Breast epithelium (tissue), 4 donors: ENCODE results near the gene URB2. TPM values are rescaled to one million over a fixed set of nuclear protein-coding genes. Genes with fewer than 3 reads are reported as not detected.
A peak's percentile ranks its signal among the peaks of the same experiment; 100 is the strongest.

Source experiments
- DNase-seq, 2 donors: peaks; one replicate each; pipeline ENCODE4 v3.0.0-alpha.2; 2019; ENCODE audit warnings: low spot score in 2 of 2
- H3K27ac ChIP-seq, 2 donors: fragments of 200-600 bp; sonication (generic) in 1 of 2; one replicate each; pipeline ENCODE4 v1.5.1; 2016 to 2019; ENCODE audit warnings: mild to moderate bottlenecking in 1 of 2
- H3K27me3 ChIP-seq, 2 donors: fragments of 200-600 bp; sonication (generic) in 1 of 2; one replicate each; pipeline versions ENCODE4 v1.5.1 to v1.6.0; 2017 to 2019; ENCODE audit warnings: control low read depth in 1 of 2, mild to moderate bottlenecking in 1 of 2
- H3K36me3 ChIP-seq: fragments of 200-600 bp; one replicate; pipeline ENCODE4 v1.5.1; 2019
- H3K4me1 ChIP-seq, 2 donors: fragments of 200-600 bp; sonication (generic); one replicate each; pipeline ENCODE4 v1.5.1; 2016 to 2019; ENCODE audit warnings: control low read depth in 1 of 2
- H3K4me3 ChIP-seq, 3 donors: fragments of 200-600 bp; sonication (generic); 1 replicate in 2 of 3; 2 replicates in 1 of 3; pipeline ENCODE4 v1.5.1; 2016 to 2019; ENCODE audit warnings: mild to moderate bottlenecking in 3 of 3, moderate library complexity in 2 of 3
- H3K9me3 ChIP-seq, 2 donors: fragments of 200-600 bp; sonication (generic) in 1 of 2; one replicate each; pipeline ENCODE4 v1.5.1; 2016 to 2019; ENCODE audit warnings: control low read depth in 1 of 2
- CTCF ChIP-seq, 3 donors: fragments of 450-650 bp; IDR thresholded peaks; one replicate each; pipeline ENCODE4 v1.5.1; 2016 to 2017; ENCODE audit warnings: antibody characterized with exemption in 3 of 3, mild to moderate bottlenecking in 3 of 3, moderate library complexity in 3 of 3
- POLR2A ChIP-seq: fragments of 450-650 bp; IDR thresholded peaks from one replicate; pipeline ENCODE4 v1.6.1; 2016; ENCODE audit warnings: antibody characterized with exemption, mild to moderate bottlenecking, moderate library complexity
- POLR2AphosphoS5 ChIP-seq, 3 donors: sonication (generic); formaldehyde crosslinking; IDR thresholded peaks; one replicate each; pipeline ENCODE4 v1.6.1; 2017; ENCODE audit warnings: antibody characterized with exemption in 3 of 3
- intact Hi-C: fragments of 100-400 bp; cut with DNase I; formaldehyde crosslinking; loops from one replicate; pipeline ENCODE4 v1.15.1; 2023; ENCODE audit warnings: low total_unique reads
- total RNA-seq, 3 donors: library from RNA; depleted of rRNA; stranded (reverse); fragments of >200 nt; gene quantifications; one replicate each; pipeline ENCODE4 v1.1.0, GENCODE V29; 2016

The URB2 gene
- total RNA-seq, 3 donors from 2014 or later, result 9.3 to 14.1 (median 12.7) TPM

- H3K27me3 ChIP-seq, result no peaks in the 10 kb centered on the region
- intact Hi-C loops, result no loop called here
- no peaks in the 10 kb centered on the region for H3K36me3 ChIP-seq
- H3K4me3 ChIP-seq, result no peak overlapping the region
- TF ChIP-seq CTCF (IDR thresholded peaks at IDR 0.05), result no peak
- TF ChIP-seq POLR2AphosphoS5 (IDR thresholded peaks at IDR 0.05), result no peak
- no peak for TF ChIP-seq POLR2A
- DNase-seq, result no peak
- H3K4me1 ChIP-seq, result no peaks in the 10 kb centered on the region
- H3K27ac ChIP-seq, result no peak overlapping the region
- H3K9me3 ChIP-seq, result no peaks in the 10 kb centered on the region
Observed at GRCh38 chr1:229689273-229689672, 63.2 kb downstream of the URB2 start.

- intact Hi-C loops, result loop anchor here (5.0 kb wide), 1 partner anchor 1238 kb away; no protein-coding TSS in a partner anchor
- DNase-seq, result no peak
- TF ChIP-seq CTCF (IDR thresholded peaks at IDR 0.05), result no peak
- TF ChIP-seq POLR2A, result no peak
- no peak for TF ChIP-seq POLR2AphosphoS5 (IDR thresholded peaks at IDR 0.05)
- Histone ChIP-seq H3K4me1 (no peaks in the 10 kb centered on the region), H3K36me3 (no peaks in the 10 kb centered on the region), H3K4me3 (no peak overlapping the region), H3K27me3 (no peaks in the 10 kb centered on the region), H3K27ac (no peak overlapping the region), H3K9me3 (no peaks in the 10 kb centered on the region)
Observed at GRCh38 chr1:229689904-229690303, 63.9 kb downstream of the URB2 start.

- H3K4me1 ChIP-seq, result no peaks in the 10 kb centered on the region
- no peaks in the 10 kb centered on the region for H3K9me3 ChIP-seq
- TF ChIP-seq POLR2A (no peak), POLR2AphosphoS5 (IDR thresholded peaks at IDR 0.05) (no peak), CTCF (IDR thresholded peaks at IDR 0.05) (no peak)
- H3K36me3 ChIP-seq, result no peaks in the 10 kb centered on the region
- no peak for DNase-seq
- no peak overlapping the region for H3K27ac ChIP-seq
- no peak overlapping the region for H3K4me3 ChIP-seq
- intact Hi-C loops, result loop anchor here (5.0 kb wide), 1 partner anchor 1238 kb away; no protein-coding TSS in a partner anchor
- no peaks in the 10 kb centered on the region for H3K27me3 ChIP-seq
Observed at GRCh38 chr1:229690662-229691061, 64.6 kb downstream of the URB2 start.

GRCh38 chr1:229691362-229691761 lies 65.3 kb downstream of the URB2 start:
- no peaks in the 10 kb centered on the region for H3K27me3 ChIP-seq
- no peak for DNase-seq
- intact Hi-C loops, result loop anchor here (5.0 kb wide), 1 partner anchor 1239 kb away; no protein-coding TSS in a partner anchor
- no peaks in the 10 kb centered on the region for H3K9me3 ChIP-seq
- H3K27ac ChIP-seq, result no peak overlapping the region
- H3K4me1 ChIP-seq, result no peaks in the 10 kb centered on the region
- no peak for TF ChIP-seq CTCF (IDR thresholded peaks at IDR 0.05)
- TF ChIP-seq POLR2A, result no peak
- TF ChIP-seq POLR2AphosphoS5 (IDR thresholded peaks at IDR 0.05), result no peak
- H3K36me3 ChIP-seq, result no peaks in the 10 kb centered on the region
- no peak overlapping the region for H3K4me3 ChIP-seq

- intact Hi-C loops, result loop anchor here (5.0 kb wide), 1 partner anchor 1241 kb away; no protein-coding TSS in a partner anchor
- no peaks in the 10 kb centered on the region for H3K4me1 ChIP-seq
- H3K4me3 ChIP-seq, result no peak overlapping the region
- peak overlapping the region in 1 of 2 donors; percentile 48 for H3K27ac ChIP-seq
- TF ChIP-seq CTCF (IDR thresholded peaks at IDR 0.05) (no peak), POLR2AphosphoS5 (IDR thresholded peaks at IDR 0.05) (no peak), POLR2A (no peak)
- no peaks in the 10 kb centered on the region for H3K9me3 ChIP-seq
- no peaks in the 10 kb centered on the region for H3K36me3 ChIP-seq
- DNase-seq, result no peak
- H3K27me3 ChIP-seq, result no peaks in the 10 kb centered on the region
Observed at GRCh38 chr1:229693129-229693900, 67.3 kb downstream of the URB2 start.
